HG03432 (cell line): ENCODE measurements around the gene AKR1E2.

ENCODE experiments used
- ATAC-seq: cut with Tn5 transposase; IDR thresholded peaks from one replicate; pipeline ENCODE4 v1.9.1; 2021; ENCODE audit warnings: mild to moderate bottlenecking, moderate library complexity; ENCODE audit not compliant: unreplicated experiment

AKR1E2 gene

GRCh38 chr10:4825868-4826791, at the start of gene AKR1E2:
Gene AKR1E2 (plus strand): TSS chr10:4826207. CDS start chr10:4826325, 118 bp downstream.
- ATAC-seq = peak; percentile 75

- peak; percentile 57 for ATAC-seq
Measured at GRCh38 chr10:4776234-4776638, 49.8 kb upstream of the AKR1E2 start.

- ATAC-seq = no peak
Measured at GRCh38 chr10:4778761-4779160, 47.2 kb upstream of the AKR1E2 start.

- ATAC-seq = no peak
Measured at GRCh38 chr10:4780091-4780490, 45.9 kb upstream of the AKR1E2 start.

GRCh38 chr10:4780782-4781181, 45.2 kb upstream of the AKR1E2 start:
- no peak for ATAC-seq

- no peak for ATAC-seq
Measured at GRCh38 chr10:4781955-4782354, 44.1 kb upstream of the AKR1E2 start.

GRCh38 chr10:4784667-4785333, 41.2 kb upstream of the AKR1E2 start:
- ATAC-seq = no peak

- ATAC-seq = no peak
Measured at GRCh38 chr10:4786043-4786839, 39.8 kb upstream of the AKR1E2 start.

GRCh38 chr10:4790045-4790444, 36.0 kb upstream of the AKR1E2 start:
- ATAC-seq = no peak

GRCh38 chr10:4790922-4791321, 35.1 kb upstream of the AKR1E2 start:
- no peak for ATAC-seq

- ATAC-seq = no peak
Measured at GRCh38 chr10:4792381-4792780, 33.6 kb upstream of the AKR1E2 start.

- ATAC-seq = no peak
Measured at GRCh38 chr10:4801405-4801804, 24.6 kb upstream of the AKR1E2 start.

- no peak for ATAC-seq
Measured at GRCh38 chr10:4802711-4803487, 23.1 kb upstream of the AKR1E2 start.

GRCh38 chr10:4803822-4804221, 22.2 kb upstream of the AKR1E2 start:
- ATAC-seq = no peak

- ATAC-seq = no peak
Measured at GRCh38 chr10:4804465-4804864, 21.5 kb upstream of the AKR1E2 start.

- ATAC-seq = no peak
Measured at GRCh38 chr10:4806534-4806933, 19.5 kb upstream of the AKR1E2 start.

GRCh38 chr10:4807761-4808507, 18.1 kb upstream of the AKR1E2 start:
- peak; percentile 78 for ATAC-seq

GRCh38 chr10:4809156-4809555, 16.9 kb upstream of the AKR1E2 start:
- ATAC-seq = no peak

- no peak for ATAC-seq
Measured at GRCh38 chr10:4810092-4810491, 15.9 kb upstream of the AKR1E2 start.

- ATAC-seq = no peak
Measured at GRCh38 chr10:4812046-4812445, 14.0 kb upstream of the AKR1E2 start.
